ENCODE measurements around the gene MUC2.

The MUC2 gene

DNA sequence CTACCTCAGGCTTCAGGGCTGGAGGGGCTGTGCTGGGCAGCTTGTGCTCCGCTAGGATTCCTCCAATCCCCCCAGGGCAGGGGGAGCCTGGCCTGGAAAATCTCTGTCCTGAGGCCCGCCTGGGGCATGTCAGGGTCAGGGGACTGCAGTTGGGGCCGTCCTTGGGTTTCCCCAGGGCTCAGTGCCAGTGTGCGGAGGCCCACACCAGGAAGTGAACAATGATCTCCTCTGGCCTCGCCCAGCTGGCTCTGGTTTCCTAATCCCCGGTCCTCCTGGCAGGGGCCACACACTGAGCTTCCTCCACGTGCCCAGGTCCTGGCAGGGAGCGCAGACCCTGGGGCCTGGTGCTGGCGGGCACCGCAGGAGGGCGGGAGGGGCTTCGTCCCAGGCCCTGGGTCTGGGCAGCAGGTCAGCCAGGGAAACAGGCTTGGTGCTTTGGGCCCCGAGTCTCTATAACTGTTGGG lies 1.4 kb upstream of the MUC2 start:
- no peak for DNase-seq

DNA sequence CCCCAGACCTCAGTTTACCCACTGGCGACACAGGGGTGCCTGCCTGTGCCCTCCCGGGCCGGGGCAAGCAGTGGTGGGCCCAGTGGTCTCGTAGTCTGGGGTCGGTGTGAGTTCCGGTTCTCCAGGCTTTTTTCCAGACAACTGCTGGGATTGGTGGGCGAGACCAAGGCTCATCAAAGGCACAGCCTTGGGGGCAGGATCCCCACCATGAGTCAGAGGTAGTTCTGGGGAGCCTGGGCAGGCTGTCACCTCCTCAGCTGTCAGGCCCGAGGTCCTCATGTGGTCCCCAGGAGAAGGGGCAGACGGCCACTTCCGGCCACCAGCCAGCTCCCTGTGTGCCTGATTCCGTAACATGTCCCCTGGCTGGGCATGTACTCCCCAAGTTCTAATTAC lies 827 bp upstream of the MUC2 start:
- no peak for DNase-seq

DNA sequence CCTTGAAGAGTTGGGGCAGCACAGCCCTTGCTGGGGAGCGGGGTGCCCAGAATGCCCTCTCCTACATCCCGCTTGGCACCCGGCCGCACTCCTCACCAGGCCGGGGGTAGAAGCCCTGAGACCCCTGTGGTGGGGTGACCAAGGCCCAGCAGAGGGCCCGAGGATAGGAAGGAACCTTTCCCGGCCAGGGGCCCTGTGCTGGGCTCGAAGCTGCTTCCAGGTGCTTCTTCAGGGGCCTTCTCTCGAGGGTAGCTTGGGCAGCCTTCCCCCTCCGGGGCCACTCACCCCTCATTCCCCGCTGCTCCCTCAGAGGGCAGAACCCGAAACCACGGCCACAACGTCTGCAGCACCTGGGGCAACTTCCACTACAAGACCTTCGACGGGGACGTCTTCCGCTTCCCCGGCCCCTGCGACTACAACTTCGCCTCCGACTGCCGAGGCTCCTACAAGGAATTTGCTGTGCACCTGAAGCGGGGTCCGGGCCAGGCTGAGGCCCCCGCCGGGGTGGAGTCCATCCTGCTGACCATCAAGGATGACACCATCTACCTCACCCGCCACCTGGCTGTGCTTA lies 752 bp downstream of the MUC2 start:
- DNase-seq, result no peak

DNA sequence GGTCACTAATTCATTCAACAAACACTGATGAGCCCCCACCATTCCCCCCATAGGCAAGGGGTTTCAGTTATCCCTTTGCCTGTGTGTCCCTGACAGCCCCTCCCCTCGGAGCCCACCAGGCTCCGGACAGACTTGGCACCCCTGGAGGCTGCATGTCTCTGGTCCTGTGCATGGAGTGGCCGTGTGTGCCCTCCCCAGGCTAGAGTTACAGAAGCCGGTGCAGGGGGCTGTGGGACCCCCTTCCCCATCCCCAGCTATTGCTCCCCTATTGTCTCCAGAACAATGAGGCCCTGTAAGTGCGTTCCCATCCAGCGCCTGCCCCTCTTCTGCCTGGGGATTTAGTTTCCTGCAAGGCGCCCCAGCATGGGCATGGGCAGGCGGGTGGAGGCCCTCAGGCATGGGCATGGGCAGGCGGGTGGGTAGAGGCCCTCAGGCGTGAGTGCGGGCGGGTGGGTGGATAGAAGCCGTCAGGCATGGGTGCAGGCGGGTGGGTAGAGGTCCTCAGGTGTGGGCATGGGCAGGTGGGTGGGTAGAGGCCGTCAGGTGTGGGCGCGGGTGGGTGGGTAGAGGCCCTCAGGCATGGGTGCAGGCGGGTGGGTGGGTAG lies 1.5 kb downstream of the MUC2 start:
- DNase-seq, result no peak

DNA sequence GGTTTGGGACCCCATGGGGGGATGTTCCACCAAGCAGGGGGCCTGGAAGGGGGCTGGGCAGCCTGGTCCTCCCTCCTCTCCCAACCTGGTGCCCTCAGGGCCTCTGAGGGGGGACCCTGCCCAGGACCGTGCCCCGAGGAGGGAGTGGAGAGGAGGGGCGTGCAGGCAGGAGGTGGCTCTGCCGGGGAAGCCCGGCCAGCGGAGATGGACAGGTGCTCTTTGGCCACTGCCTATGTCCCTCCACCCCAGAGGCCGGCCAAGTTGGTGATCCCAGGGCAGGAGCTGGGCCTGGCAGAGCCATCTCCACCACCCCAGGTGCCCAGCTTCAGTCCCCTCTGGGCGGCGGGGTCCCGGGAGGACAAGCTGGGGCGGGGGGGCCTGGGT lies 2.4 kb downstream of the MUC2 start:
- DNase-seq, result no peak

DNA sequence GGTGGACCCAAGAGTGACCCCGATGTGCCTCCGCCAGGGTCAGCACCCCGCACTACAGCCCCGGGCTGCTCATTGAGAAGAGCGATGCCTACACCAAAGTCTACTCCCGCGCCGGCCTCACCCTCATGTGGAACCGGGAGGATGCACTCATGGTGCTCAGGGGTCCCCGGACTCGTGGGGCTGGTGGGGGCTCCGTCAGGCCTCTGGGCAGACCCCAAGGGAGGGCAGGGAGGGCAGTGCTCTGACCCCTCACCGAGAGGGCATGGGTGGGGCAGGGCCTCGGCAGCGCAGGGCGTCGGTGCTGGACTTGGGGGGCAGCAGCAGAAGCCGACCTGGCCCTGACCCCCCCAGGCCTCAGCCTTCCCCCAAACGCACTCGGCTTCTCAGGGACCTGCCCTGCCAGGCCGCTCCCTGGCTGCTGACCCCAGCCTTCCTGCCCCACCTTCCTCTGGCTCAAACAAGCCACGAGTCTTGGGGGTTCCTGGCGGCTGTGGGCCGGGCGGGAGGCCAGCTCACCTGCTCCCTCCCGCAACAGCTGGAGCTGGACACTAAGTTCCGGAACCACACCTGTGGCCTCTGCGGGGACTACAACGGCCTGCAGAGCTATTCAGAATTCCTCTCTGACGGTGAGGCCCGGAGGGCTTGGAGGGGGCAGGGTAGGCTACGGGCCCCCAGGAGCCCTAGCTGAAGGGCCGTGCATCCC lies 2.9 kb downstream of the MUC2 start:
- no peak for DNase-seq

DNA sequence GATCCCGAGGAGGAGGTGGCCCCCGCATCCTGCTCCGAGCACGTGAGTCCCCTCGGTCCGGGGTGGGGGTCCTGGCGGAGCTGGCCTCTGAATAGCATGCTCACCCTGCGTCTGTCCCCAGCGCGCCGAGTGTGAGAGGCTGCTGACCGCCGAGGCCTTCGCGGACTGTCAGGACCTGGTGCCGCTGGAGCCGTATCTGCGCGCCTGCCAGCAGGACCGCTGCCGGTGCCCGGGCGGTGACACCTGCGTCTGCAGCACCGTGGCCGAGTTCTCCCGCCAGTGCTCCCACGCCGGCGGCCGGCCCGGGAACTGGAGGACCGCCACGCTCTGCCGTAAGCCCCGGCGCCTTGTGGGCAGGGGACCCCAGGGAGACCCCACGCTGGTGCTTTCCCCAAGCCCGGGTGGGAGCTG lies 3.5 kb downstream of the MUC2 start:
- DNase-seq, result no peak

DNA sequence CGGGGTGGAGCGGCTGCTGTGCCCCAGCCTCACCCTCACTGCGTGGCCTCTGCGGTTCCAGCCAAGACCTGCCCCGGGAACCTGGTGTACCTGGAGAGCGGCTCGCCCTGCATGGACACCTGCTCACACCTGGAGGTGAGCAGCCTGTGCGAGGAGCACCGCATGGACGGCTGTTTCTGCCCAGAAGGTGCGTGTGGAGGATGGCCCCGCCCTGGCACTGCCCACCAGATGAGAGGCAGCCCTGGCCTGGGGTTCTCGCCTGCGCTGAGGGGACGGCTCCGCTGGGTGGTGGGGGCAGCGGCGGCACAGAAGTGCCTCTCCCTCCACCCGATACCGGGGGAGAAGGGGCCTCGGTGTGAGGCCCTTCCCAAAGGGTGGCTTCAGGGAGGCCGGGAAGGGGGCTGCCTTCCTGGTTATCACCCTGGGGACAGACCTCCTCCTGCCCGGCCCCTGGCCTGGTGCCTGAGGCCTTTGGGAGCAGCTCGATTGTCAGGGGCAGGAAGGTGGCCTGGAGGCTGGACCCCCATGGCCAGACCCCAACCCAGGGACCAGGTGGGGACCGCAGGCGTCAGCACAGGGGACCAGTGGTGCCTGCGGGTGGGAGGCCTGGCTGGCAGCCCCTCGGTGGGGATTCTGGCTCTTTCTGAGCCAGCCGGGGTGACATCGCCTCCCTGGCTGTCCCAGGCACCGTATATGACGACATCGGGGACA lies 7.1 kb downstream of the MUC2 start:
- DNase-seq, result no peak

DNA sequence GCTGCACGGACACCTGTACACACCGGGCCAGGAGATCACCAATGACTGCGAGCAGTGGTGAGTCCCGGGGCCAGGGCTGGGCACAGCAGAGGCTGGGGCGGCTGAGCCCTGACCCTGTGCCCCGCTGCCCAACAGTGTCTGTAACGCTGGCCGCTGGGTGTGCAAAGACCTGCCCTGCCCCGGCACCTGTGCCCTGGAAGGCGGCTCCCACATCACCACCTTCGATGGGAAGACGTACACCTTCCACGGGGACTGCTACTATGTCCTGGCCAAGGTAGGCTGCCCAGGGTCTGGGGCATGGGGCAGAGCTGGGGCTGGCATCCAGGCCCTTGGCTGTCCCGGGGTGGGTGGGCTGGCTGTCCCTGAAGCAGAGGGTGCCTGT lies 7.7 kb downstream of the MUC2 start:
- no peak for DNase-seq

DNA sequence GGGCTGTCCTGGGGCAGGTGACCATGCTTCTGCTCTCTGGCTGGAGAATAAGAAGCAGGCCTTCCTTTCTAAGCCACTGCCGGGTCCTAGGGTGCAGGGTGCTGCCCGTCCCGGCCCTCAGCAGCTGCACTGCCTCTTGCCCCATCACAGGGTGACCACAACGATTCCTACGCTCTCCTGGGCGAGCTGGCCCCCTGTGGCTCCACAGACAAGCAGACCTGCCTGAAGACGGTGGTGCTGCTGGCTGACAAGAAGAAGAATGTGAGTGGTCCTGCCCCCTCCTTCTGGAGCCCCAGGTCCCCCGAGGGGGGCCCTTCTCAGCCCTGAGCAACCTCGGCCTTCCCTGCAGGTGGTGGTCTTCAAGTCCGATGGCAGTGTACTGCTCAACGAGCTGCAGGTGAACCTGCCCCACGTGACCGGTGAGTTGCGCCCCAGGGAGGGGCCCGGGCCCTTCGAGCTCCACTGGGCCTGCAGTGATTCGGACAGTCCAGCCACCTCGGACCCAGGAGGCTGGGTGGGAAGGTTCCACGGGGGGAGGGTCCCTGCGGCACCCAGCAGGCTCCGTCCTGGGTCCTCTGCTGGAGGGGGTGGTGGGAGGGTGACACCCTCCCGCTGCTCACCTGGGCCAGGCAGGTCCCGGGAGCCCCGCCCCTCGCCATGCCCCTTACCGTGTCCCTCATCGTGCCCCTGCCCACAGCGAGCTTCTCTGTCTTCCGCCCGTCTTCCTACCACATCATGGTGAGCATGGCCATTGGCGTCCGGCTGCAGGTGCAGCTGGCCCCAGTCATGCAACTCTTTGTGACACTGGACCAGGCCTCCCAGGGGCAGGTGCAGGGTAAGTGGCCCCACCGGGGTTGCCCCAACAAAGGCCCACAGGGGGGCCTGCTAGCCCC lies 8.3 kb downstream of the MUC2 start:
- no peak for DNase-seq

DNA sequence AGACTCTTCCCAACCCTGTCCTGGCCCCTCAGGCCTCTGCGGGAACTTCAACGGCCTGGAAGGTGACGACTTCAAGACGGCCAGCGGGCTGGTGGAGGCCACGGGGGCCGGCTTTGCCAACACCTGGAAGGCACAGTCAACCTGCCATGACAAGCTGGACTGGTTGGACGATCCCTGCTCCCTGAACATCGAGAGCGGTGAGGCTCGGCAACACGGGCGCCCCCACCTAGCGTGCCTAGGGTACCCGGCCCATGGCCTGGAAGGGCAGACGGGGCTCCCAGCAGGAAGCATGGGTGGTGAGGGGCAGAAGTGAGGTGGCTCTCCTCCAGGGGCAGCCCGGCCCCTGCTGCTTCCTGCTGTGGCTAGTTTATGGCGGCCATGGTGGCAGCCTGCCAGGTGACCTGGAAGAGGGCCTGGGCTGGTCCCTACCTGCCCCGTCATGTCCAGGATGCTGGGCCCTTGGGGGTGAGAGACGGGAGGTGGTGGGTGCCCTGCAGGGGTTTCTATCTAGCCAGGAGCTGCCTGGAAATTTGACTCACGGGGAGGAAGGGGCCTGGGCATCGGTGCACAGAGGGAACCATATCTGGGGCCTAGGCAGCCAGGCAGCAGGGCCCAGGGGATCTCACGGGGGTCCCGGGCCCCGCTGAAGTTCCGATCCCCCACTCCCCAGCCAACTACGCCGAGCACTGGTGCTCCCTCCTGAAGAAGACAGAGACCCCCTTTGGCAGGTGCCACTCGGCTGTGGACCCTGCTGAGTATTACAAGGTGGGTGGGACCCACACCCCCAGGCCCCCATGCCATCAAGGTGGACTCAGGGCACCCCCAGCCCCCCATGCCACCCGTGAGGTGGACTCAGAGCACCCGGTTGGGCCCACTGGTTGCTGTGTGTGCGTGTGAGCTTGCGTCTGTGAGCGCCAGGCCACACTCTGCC lies 9.2 kb downstream of the MUC2 start:
- DNase-seq, result no peak

DNA sequence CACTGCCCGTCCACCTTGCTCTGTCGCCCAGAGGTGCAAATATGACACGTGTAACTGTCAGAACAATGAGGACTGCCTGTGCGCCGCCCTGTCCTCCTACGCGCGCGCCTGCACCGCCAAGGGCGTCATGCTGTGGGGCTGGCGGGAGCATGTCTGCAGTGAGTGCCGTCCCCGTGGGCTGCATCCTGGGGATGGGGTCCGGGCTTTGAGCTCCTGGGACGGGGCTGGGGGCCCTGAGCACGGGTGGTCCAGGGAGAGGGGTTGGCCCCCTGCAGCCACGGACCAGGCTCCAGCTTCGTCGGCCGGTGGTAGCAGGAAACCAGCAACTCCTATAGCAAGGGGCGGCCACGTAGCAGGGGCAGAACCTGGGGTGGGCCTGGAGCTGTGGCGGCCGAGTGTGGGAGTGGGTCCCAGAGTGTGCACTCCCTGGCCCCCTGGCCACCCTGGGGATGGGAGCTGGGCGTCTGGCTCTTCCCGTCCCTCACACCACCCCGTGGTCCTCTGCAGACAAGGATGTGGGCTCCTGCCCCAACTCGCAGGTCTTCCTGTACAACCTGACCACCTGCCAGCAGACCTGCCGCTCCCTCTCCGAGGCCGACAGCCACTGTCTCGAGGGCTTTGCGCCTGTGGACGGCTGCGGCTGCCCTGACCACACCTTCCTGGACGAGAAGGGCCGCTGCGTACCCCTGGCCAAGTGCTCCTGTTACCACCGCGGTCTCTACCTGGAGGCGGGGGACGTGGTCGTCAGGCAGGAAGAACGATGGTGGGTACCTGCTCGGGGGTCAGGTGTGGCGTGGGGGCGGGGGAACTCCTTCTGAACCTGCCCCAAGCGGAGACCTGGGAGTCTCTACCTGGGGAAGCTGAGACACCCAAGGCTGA lies 10.1 kb downstream of the MUC2 start:
- no peak for DNase-seq

DNA sequence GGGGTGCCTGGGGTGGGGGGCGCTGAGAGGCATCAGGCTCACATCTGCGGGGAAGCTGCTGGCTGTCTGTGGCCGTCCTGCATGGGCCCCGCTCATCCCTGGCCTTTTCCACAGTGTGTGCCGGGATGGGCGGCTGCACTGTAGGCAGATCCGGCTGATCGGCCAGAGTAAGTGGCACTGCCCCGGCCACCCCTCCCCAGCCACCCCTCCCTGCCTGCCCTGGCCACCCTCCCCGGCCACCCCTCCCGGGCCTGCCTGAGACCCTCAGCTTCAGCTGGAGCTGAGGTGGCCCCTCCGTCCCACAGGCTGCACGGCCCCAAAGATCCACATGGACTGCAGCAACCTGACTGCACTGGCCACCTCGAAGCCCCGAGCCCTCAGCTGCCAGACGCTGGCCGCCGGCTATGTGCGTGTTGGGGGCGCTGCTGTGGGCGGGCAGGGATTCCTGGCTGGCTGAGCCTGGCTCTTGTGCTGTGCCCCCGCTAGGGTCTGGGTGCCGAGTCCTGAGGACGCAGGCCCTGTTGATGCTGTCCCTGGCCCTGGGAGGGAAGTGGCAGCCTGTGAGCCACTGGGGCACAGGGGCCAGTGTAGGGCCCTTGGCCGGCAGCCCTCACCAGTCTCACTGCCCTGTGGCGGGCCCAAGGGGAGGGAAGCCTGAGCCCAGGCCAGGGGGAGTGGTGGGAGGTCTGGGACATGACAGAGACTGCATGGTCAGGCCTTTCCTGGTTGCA lies 10.9 kb downstream of the MUC2 start:
- DNase-seq, result no peak

DNA sequence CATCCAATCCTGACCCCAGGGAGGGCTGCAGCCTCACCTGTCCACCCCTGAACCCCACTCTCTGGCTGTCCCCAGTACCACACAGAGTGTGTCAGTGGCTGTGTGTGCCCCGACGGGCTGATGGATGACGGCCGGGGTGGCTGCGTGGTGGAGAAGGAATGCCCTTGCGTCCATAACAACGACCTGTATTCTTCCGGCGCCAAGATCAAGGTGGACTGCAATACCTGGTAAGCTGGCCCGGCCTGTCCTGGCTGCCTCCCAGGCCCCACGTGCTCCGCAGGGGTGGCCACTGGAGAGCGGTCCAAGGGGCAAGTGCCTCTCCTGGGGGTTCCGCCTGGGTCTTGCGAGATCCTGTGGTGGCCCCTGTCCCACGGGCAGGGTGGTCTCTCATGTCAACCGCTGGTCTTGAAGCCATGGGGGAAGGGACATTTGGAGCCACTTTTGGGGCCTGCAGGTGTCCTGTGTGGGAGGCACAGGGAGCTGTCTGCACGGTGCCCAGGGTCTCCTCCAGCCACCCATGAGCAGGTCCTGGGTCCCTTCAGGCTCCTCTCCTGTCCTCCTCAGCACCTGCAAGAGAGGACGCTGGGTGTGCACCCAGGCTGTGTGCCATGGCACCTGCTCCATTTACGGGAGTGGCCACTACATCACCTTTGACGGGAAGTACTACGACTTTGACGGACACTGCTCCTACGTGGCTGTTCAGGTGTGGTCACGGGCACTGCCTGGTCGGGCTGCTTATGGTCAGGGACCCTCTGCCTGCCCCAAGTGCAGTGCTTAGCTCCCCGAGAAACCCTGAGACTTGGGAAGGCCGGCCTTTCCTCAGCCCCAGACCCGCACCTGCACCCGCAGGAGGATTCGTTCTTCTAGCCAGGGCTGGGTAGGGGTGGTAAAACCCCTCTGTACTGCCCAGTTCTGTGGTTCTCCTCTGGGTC lies 11.8 kb downstream of the MUC2 start:
- DNase-seq, result no peak

DNA sequence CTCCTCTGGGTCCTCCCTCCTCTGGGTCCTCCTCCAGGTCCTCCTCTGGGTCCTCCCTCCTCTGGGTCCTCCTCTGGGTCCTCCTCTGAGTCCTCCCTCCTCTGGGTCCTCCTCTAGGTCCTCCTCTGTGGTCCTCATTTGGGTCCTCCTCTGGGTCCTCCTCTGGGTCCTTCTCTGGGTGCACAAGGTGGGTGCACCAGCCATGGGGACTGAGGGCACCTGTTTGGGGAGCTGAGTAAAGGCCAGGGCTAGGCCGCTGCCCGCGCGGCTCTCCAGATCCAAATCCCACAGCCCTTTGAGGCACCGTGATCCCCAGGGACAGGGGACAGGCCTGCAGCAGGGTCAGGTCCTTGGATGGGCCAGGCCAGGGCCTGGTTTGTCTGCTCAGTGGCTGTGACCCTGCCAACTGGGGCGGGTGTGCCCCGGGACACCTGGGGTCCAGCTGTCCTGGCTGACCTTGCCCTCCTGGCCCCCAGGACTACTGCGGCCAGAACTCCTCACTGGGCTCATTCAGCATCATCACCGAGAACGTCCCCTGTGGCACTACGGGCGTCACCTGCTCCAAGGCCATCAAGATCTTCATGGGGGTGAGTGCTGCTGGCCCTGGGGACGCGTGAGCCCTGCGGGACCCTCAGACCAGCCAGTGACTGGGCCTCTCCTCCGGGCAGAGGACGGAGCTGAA lies 12.7 kb downstream of the MUC2 start:
- no peak for DNase-seq

DNA sequence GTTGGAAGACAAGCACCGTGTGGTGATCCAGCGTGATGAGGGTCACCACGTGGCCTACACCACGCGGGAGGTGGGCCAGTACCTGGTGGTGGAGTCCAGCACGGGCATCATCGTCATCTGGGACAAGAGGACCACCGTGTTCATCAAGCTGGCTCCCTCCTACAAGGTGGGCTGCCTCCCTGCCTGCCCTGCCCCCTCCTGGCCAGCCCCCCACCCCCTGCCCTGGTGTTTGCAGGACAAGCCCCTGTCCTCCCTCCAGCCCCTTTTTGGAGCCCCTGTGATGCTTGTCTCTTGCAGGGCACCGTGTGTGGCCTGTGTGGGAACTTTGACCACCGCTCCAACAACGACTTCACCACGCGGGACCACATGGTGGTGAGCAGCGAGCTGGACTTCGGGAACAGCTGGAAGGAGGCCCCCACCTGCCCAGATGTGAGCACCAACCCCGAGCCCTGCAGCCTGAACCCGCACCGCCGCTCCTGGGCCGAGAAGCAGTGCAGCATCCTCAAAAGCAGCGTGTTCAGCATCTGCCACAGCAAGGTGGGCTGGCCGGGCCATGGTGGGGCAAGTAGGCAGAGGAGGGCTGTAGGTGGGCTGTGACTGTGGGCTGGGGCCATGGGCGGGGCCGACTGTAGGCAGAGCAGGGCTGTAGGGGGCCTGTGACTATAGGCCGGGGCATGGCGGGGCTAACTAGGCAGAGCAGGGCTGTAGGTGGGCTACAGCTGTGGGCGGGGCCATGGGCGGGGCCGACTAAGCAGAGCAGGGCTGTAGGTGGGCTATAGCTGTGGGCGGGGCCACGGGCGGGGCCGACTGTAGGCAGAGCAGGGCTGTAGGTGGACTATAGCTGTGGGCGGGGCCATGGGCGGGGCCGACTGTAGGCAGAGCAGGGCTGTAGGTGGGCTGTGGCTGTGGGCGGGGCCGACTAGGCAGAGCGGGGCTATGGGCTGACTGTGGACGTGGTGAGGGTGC lies 13.6 kb downstream of the MUC2 start:
- DNase-seq, result peak; percentile 1
